ENCODE measurements around the gene PEX26. TPM values are rescaled to one million over a fixed set of nuclear protein-coding genes. Genes with fewer than 3 reads are reported as not detected.

PEX26 gene
- total RNA-seq, 4 donors from 2014 or later, result 46.4 to 211 (median 93.4) TPM

- in situ Hi-C loops (cut with MboI; ENCODE audit: low pct_ligation_motif_present in 1 of 4, low pct_unique_long_range_greater_than_20kb in 1 of 4, low sequenced_read_pairs in 3 of 4) (no loop called here), intact Hi-C loops (cut with DNase I; ENCODE audit: low total_unique reads) (no loop called here)
- no peak for TF ChIP-seq CTCF (IDR thresholded peaks at IDR 0.05)
- no peak for TF ChIP-seq POLR2AphosphoS5 (IDR thresholded peaks at IDR 0.05)
- no peak for TF ChIP-seq POLR2A (IDR thresholded peaks at IDR 0.05)
- no peak for TF ChIP-seq EP300 (IDR thresholded peaks at IDR 0.05; ENCODE audit: low read depth)
- DNase-seq, result no peak
- no peaks in the 10 kb centered on the region for H3K36me3 ChIP-seq
- WGBS, 2 donors (ENCODE audit: low coverage in 1 of 2), result 73 to 81% methylated on average over 5 to 14 of the region's 14 CpGs
- H3K27me3 ChIP-seq, result no peaks in the 10 kb centered on the region
- no peak overlapping the region for H3K4me3 ChIP-seq
- peaks cover 0 to 53% (median 17%) of the 10 kb centered on the region in 4 donors for H3K4me1 ChIP-seq
- no peaks in the 10 kb centered on the region for H3K9me3 ChIP-seq
- H3K27ac ChIP-seq, result peak overlapping the region; percentile 74 to 89 (median 78)
Observed at GRCh38 chr22:18067548-18068341, 10.0 kb upstream of the PEX26 start.

GRCh38 chr22:18068381-18068988 lies 9.3 kb upstream of the PEX26 start:
- intact Hi-C loops (cut with DNase I; ENCODE audit: low total_unique reads), result no loop called here
- in situ Hi-C loops (cut with MboI; ENCODE audit: low pct_ligation_motif_present in 1 of 4, low pct_unique_long_range_greater_than_20kb in 1 of 4, low sequenced_read_pairs in 3 of 4), result no loop called here

GRCh38 chr22:18069041-18069440 lies 8.7 kb upstream of the PEX26 start:
- intact Hi-C loops (cut with DNase I; ENCODE audit: low total_unique reads), result no loop called here
- Histone ChIP-seq H3K4me3 (no peak overlapping the region), H3K27me3 (no peaks in the 10 kb centered on the region), H3K9me3 (no peaks in the 10 kb centered on the region), H3K4me1 (peaks cover 0 to 50% (median 17%) of the 10 kb centered on the region in 4 donors), H3K27ac (peak overlapping the region; percentile 74 to 89 (median 78)), H3K36me3 (no peaks in the 10 kb centered on the region)
- TF ChIP-seq POLR2A (IDR thresholded peaks at IDR 0.05) (no peak), POLR2AphosphoS5 (IDR thresholded peaks at IDR 0.05) (no peak), EP300 (IDR thresholded peaks at IDR 0.05; ENCODE audit: low read depth) (no peak), CTCF (IDR thresholded peaks at IDR 0.05) (no peak)
- in situ Hi-C loops (cut with MboI; ENCODE audit: low pct_ligation_motif_present in 1 of 4, low pct_unique_long_range_greater_than_20kb in 1 of 4, low sequenced_read_pairs in 3 of 4), result no loop called here
- 43 to 61% methylated on average over 2 of the region's 2 CpGs for WGBS, 2 donors (ENCODE audit: low coverage in 1 of 2)
- no peak for DNase-seq

More at GRCh38 chr22:18068381-18068988, 9.3 kb upstream of the PEX26 start:
- H3K4me3 ChIP-seq, result no peak overlapping the region
- no peak for TF ChIP-seq CTCF (IDR thresholded peaks at IDR 0.05)
- TF ChIP-seq POLR2A (IDR thresholded peaks at IDR 0.05), result no peak
- peak in 2 of 3 donors; percentile 12 to 22 for TF ChIP-seq POLR2AphosphoS5 (IDR thresholded peaks at IDR 0.05)
- no peak for TF ChIP-seq EP300 (IDR thresholded peaks at IDR 0.05; ENCODE audit: low read depth)
- peaks cover 0 to 50% (median 17%) of the 10 kb centered on the region in 4 donors for H3K4me1 ChIP-seq
- no peaks in the 10 kb centered on the region for H3K27me3 ChIP-seq
- H3K27ac ChIP-seq, result peak overlapping the region; percentile 74 to 89 (median 78)
- no peaks in the 10 kb centered on the region for H3K9me3 ChIP-seq
- DNase-seq, result no peak
- 78% methylated on average over 3 of the region's 3 CpGs; no CpG with 5 or more reads in 1 of the 2 donors for WGBS, 2 donors (ENCODE audit: low coverage in 1 of 2)
- no peaks in the 10 kb centered on the region for H3K36me3 ChIP-seq

GRCh38 chr22:18070041-18070440 lies 7.7 kb upstream of the PEX26 start:
- in situ Hi-C loops (cut with MboI; ENCODE audit: low pct_ligation_motif_present in 1 of 4, low pct_unique_long_range_greater_than_20kb in 1 of 4, low sequenced_read_pairs in 3 of 4), result loop anchor here in 3 of 4 donors (5.0 to 10.0 kb wide), 3 partner anchors 45 to 238 kb away; partner anchors contain the start of gene MICAL3 (in 1 of the 3)
- Histone ChIP-seq H3K9me3 (no peaks in the 10 kb centered on the region), H3K27ac (no peak overlapping the region), H3K36me3 (no peaks in the 10 kb centered on the region), H3K4me1 (peaks cover 0 to 50% (median 17%) of the 10 kb centered on the region in 4 donors), H3K4me3 (no peak overlapping the region), H3K27me3 (no peaks in the 10 kb centered on the region)
- 90 to 96% methylated on average over 4 of the region's 4 CpGs for WGBS, 2 donors (ENCODE audit: low coverage in 1 of 2)
- intact Hi-C loops (cut with DNase I; ENCODE audit: low total_unique reads), result loop anchor here (10.0 kb wide), 2 partner anchors 45 to 165 kb away; partner anchors contain the start of gene MICAL3
- TF ChIP-seq POLR2AphosphoS5 (IDR thresholded peaks at IDR 0.05), result no peak
- TF ChIP-seq EP300 (IDR thresholded peaks at IDR 0.05; ENCODE audit: low read depth), result no peak
- no peak for TF ChIP-seq CTCF (IDR thresholded peaks at IDR 0.05)
- TF ChIP-seq POLR2A (IDR thresholded peaks at IDR 0.05), result no peak
- DNase-seq, result no peak

Measured in transverse colon (tissue), 4 donors.